ENCODE measurements around the gene AKR1A1. TPM values are rescaled to one million over a fixed set of nuclear protein-coding genes. Genes with fewer than 3 reads are reported as not detected.

Gene AKR1A1
- polyA plus RNA-seq, 12 donors: 69.3 to 137 (median 83.9) TPM; not detected in 1

- DNase-seq: no peak
Observed at GRCh38 chr1:45608175-45609156, 57.8 kb downstream of the AKR1A1 start.

- DNase-seq: no peak
Observed at GRCh38 chr1:45610589-45611226, 60.1 kb downstream of the AKR1A1 start.

GRCh38 chr1:45612941-45613579, 62.4 kb downstream of the AKR1A1 start:
- no peak for DNase-seq

GRCh38 chr1:45615885-45616284, 65.3 kb downstream of the AKR1A1 start:
- no peak for DNase-seq

- no peak for DNase-seq
Observed at GRCh38 chr1:45617618-45618017, 67.0 kb downstream of the AKR1A1 start.

GRCh38 chr1:45619149-45619921, 68.7 kb downstream of the AKR1A1 start:
- no peak for DNase-seq

Other genes starting within 250 kb of the AKR1A1 start
- gene HPDL, start 223.9 kb upstream of the AKR1A1 start, polyA plus RNA-seq (ENCODE audit: insufficient read length in 12 of 12): 1 to 10 TPM in 10 of 12 donors, not detected in 2; 1.0 to 2.2 (median 1.6) TPM
- gene TOE1, start 210.7 kb upstream of the AKR1A1 start, polyA plus RNA-seq (ENCODE audit: insufficient read length in 12 of 12): 10 to 100 TPM in 1 of 12 donors, 1 to 10 TPM in 10, not detected in 1; 5.5 to 10.5 (median 7.0) TPM
- 10 to 100 TPM in 11 of 12 donors, not detected in 1; 10.6 to 33.8 (median 15.2) TPM for gene MUTYH, start 210.4 kb upstream of the AKR1A1 start, polyA plus RNA-seq (ENCODE audit: insufficient read length in 12 of 12)
- 1 to 10 TPM in 11 of 12 donors, not detected in 1; 1.9 to 5.4 (median 2.2) TPM for gene TESK2, start 59.7 kb upstream of the AKR1A1 start, polyA plus RNA-seq (ENCODE audit: insufficient read length in 12 of 12)
- gene CCDC163, start 50.8 kb upstream of the AKR1A1 start, polyA plus RNA-seq (ENCODE audit: insufficient read length in 12 of 12): 1 to 10 TPM in 7 of 12 donors, under 1 TPM in 3, not detected in 2; 0.53 to 4.0 (median 1.1) TPM
- gene MMACHC, start 50.5 kb upstream of the AKR1A1 start, polyA plus RNA-seq (ENCODE audit: insufficient read length in 12 of 12): 1 to 10 TPM in 11 of 12 donors, not detected in 1; 2.7 to 9.5 (median 7.3) TPM
- 100 to 1,000 TPM in 11 of 12 donors, not detected in 1; 115 to 239 (median 184) TPM for gene PRDX1, start 28.9 kb upstream of the AKR1A1 start, polyA plus RNA-seq (ENCODE audit: insufficient read length in 12 of 12)
- 100 to 1,000 TPM in 11 of 12 donors, not detected in 1; 110 to 302 (median 153) TPM for gene NASP, start 33.2 kb downstream of the AKR1A1 start, polyA plus RNA-seq (ENCODE audit: insufficient read length in 12 of 12)
- gene CCDC17, start 73.2 kb downstream of the AKR1A1 start, polyA plus RNA-seq (ENCODE audit: insufficient read length in 12 of 12): 1 to 10 TPM in 10 of 12 donors, not detected in 2; 1.0 to 2.6 (median 1.6) TPM
- 100 to 1,000 TPM in 1 of 12 donors, 10 to 100 TPM in 11; 52.4 to 720 (median 69.9) TPM for gene GPBP1L1, start 135.7 kb downstream of the AKR1A1 start, polyA plus RNA-seq (ENCODE audit: insufficient read length in 12 of 12)
- gene TMEM69, start 137.4 kb downstream of the AKR1A1 start, polyA plus RNA-seq (ENCODE audit: insufficient read length in 12 of 12): 10 to 100 TPM in 11 of 12 donors, not detected in 1; 17.7 to 44.9 (median 32.5) TPM
- gene IPP, start 199.8 kb downstream of the AKR1A1 start, polyA plus RNA-seq (ENCODE audit: insufficient read length in 12 of 12): 10 to 100 TPM in 11 of 12 donors, not detected in 1; 15.5 to 25.3 (median 20.2) TPM

Measured in muscle of arm (tissue), 12 donors.